Measurements from ENCODE around the gene TBX19. TPM values are rescaled to one million over a fixed set of nuclear protein-coding genes. Genes with fewer than 3 reads are reported as not detected.

The TBX19 gene
- total RNA-seq, 1 donor from 2014 or later, result 4.7 TPM

GRCh38 chr1:168285971-168286927 is 5.6 kb downstream of the TBX19 start:
- no peak overlapping the region for H3K4me3 Mint-ChIP-seq
- H3K27ac Mint-ChIP-seq, result no peak overlapping the region
- no peak for ATAC-seq (ENCODE audit: low read depth)
- POLR2A ChIA-PET, result no interaction called here
- H3K27me3 Mint-ChIP-seq, result no peaks in the 10 kb centered on the region
- DNase-seq, result no peak
- CTCF ChIA-PET, result no interaction called here
- intact Hi-C loops (cut with micrococcal nuclease), result no loop called here
- H3K4me1 Mint-ChIP-seq, result no peaks in the 10 kb centered on the region
- H3K9me3 Mint-ChIP-seq, result no peaks in the 10 kb centered on the region
- peaks cover 11% of the 10 kb centered on the region for H3K36me3 Mint-ChIP-seq (ENCODE audit: low read depth)
- no peak for TF ChIP-seq CTCF (IDR thresholded peaks at IDR 0.05)

GRCh38 chr1:168287237-168287664 is 6.6 kb downstream of the TBX19 start:
- intact Hi-C loops (cut with micrococcal nuclease), result no loop called here
- DNase-seq (no peak), ATAC-seq (ENCODE audit: low read depth) (no peak)
- Mint-ChIP-seq H3K4me1 (no peaks in the 10 kb centered on the region), H3K4me3 (no peak overlapping the region), H3K9me3 (no peaks in the 10 kb centered on the region), H3K36me3 (ENCODE audit: low read depth) (peaks cover 15% of the 10 kb centered on the region), H3K27ac (no peak overlapping the region), H3K27me3 (no peaks in the 10 kb centered on the region)
- CTCF ChIA-PET, result no interaction called here
- no peak for TF ChIP-seq CTCF (IDR thresholded peaks at IDR 0.05)
- POLR2A ChIA-PET, result no interaction called here

- TF ChIP-seq CTCF (IDR thresholded peaks at IDR 0.05), result no peak
These were observed 7.8 kb downstream of the TBX19 start for GRCh38 chr1:168288311-168289052.

GRCh38 chr1:168291222-168291837 is 10.7 kb downstream of the TBX19 start:
- intact Hi-C loops (cut with micrococcal nuclease), result no loop called here
- H3K4me1 Mint-ChIP-seq, result no peaks in the 10 kb centered on the region
- H3K27ac Mint-ChIP-seq, result no peak overlapping the region
- ChIA-PET POLR2A (interaction anchor here (0.6 to 0.8 kb wide), 2 partner anchors 33 to 64 kb away, joined by 3 to 4 read pairs; no protein-coding TSS in a partner anchor), CTCF (no interaction called here)
- ATAC-seq (ENCODE audit: low read depth) (no peak), DNase-seq (no peak)
- no peak overlapping the region for H3K4me3 Mint-ChIP-seq
- TF ChIP-seq CTCF (IDR thresholded peaks at IDR 0.05), result no peak
- H3K9me3 Mint-ChIP-seq, result no peaks in the 10 kb centered on the region
- H3K36me3 Mint-ChIP-seq (ENCODE audit: low read depth), result peaks cover 16% of the 10 kb centered on the region
- no peaks in the 10 kb centered on the region for H3K27me3 Mint-ChIP-seq

More at GRCh38 chr1:168288311-168289052, 7.8 kb downstream of the TBX19 start:
- CTCF ChIA-PET, result no interaction called here
- intact Hi-C loops (cut with micrococcal nuclease), result no loop called here
- POLR2A ChIA-PET, result no interaction called here
- H3K27me3 Mint-ChIP-seq, result no peaks in the 10 kb centered on the region
- no peak overlapping the region for H3K27ac Mint-ChIP-seq
- H3K36me3 Mint-ChIP-seq (ENCODE audit: low read depth), result peaks cover 16% of the 10 kb centered on the region
- H3K4me1 Mint-ChIP-seq, result no peaks in the 10 kb centered on the region
- no peak overlapping the region for H3K4me3 Mint-ChIP-seq
- ATAC-seq (ENCODE audit: low read depth) (no peak), DNase-seq (no peak)
- H3K9me3 Mint-ChIP-seq, result no peaks in the 10 kb centered on the region

- Mint-ChIP-seq H3K4me3 (no peak overlapping the region), H3K9me3 (no peaks in the 10 kb centered on the region), H3K27ac (no peak overlapping the region), H3K4me1 (no peaks in the 10 kb centered on the region), H3K27me3 (no peaks in the 10 kb centered on the region), H3K36me3 (ENCODE audit: low read depth) (peaks cover 15% of the 10 kb centered on the region)
- DNase-seq (no peak), ATAC-seq (ENCODE audit: low read depth) (no peak)
- TF ChIP-seq CTCF (IDR thresholded peaks at IDR 0.05), result no peak
- POLR2A ChIA-PET, result no interaction called here
- intact Hi-C loops (cut with micrococcal nuclease), result no loop called here
- CTCF ChIA-PET, result no interaction called here
These were observed 12.7 kb downstream of the TBX19 start for GRCh38 chr1:168293356-168293755.
